Loucy (cell line): ENCODE results near the gene OR5M11.
"Not testable (repeated sequence)": the region's sequence is repeated elsewhere in the genome, so short reads cannot be mapped to it uniquely, and the experiment has no call there.

ENCODE experiments used
- H2AFZ ChIP-seq: fragments of 200-600 bp; sonication (generic); 2 replicates; pipeline ENCODE4 v1.6.0; 2016; ENCODE audit warnings: antibody characterized with exemption, mild to moderate bottlenecking, low read length, moderate library complexity
- H3F3A ChIP-seq: fragments of 200-600 bp; 2 replicates; pipeline ENCODE4 v1.6.0; 2016; ENCODE audit warnings: antibody characterized with exemption, low read depth, mild to moderate bottlenecking
- H3K27me3 ChIP-seq: fragments of 200-600 bp; sonication (generic); 2 replicates; pipeline ENCODE4 v1.6.1; 2014; ENCODE audit warnings: low read length, mild to moderate bottlenecking; ENCODE audit not compliant: insufficient read depth, poor library complexity, severe bottlenecking
- H3K36me3 ChIP-seq: fragments of 200-600 bp; sonication (generic); 2 replicates; pipeline ENCODE4 v1.6.1; 2016; ENCODE audit warnings: low read length; ENCODE audit not compliant: insufficient read depth
- H3K4me1 ChIP-seq: fragments of 200-600 bp; sonication (generic); 2 replicates; pipeline ENCODE4 v1.5.1; 2014; ENCODE audit warnings: low read length, mild to moderate bottlenecking; ENCODE audit not compliant: insufficient read depth, poor library complexity, severe bottlenecking
- H3K4me2 ChIP-seq: fragments of 200-600 bp; sonication (generic); 2 replicates; pipeline ENCODE4 v1.6.0; 2014; ENCODE audit warnings: antibody characterized with exemption, low read length, low read depth, mild to moderate bottlenecking; ENCODE audit not compliant: poor library complexity, severe bottlenecking
- H3K4me3 ChIP-seq: fragments of 200-600 bp; sonication (generic); 2 replicates; pipeline ENCODE4 v1.5.1; 2014; ENCODE audit warnings: low read length, mild to moderate bottlenecking, mixed read lengths; ENCODE audit not compliant: poor library complexity, severe bottlenecking
- H3K79me2 ChIP-seq: fragments of 200-600 bp; sonication (generic); 2 replicates; pipeline ENCODE4 v1.6.1; 2014; ENCODE audit warnings: low read length; ENCODE audit not compliant: insufficient read depth
- H3K9ac ChIP-seq: fragments of 200-600 bp; sonication (generic); 2 replicates; pipeline ENCODE4 v1.6.0; 2014; ENCODE audit warnings: mild to moderate bottlenecking, low read depth, low read length, moderate library complexity; ENCODE audit not compliant: poor library complexity, severe bottlenecking
- H3K9me2 ChIP-seq: fragments of 200-600 bp; sonication (generic); replicated peaks from 2 replicates; pipeline ENCODE4 v1.6.1; 2016; ENCODE audit warnings: low read depth, low read length, mixed read lengths
- H3K9me3 ChIP-seq: fragments of 200-600 bp; sonication (generic); 2 replicates; pipeline ENCODE4 v1.6.1; 2014; ENCODE audit warnings: mild to moderate bottlenecking, antibody characterized with exemption, low read length, low read depth; ENCODE audit not compliant: insufficient read depth
- H4K20me1 ChIP-seq: fragments of 200-600 bp; sonication (generic); 2 replicates; pipeline ENCODE4 v1.6.0; 2014; ENCODE audit warnings: antibody characterized with exemption, low read length, mild to moderate bottlenecking; ENCODE audit not compliant: insufficient read depth, poor library complexity, severe bottlenecking
- EZH2phosphoT487 ChIP-seq: fragments of 200-600 bp; IDR thresholded peaks from 2 replicates; pipeline ENCODE4 v1.6.1; 2018; ENCODE audit warnings: antibody characterized with exemption, mild to moderate bottlenecking, moderate library complexity, borderline replicate concordance
- TF ChIP-seq, protein P1 (sequence below): fragments of 200-600 bp; sonication (generic); conservative IDR thresholded peaks from 2 replicates; pipeline ENCODE4 v1.5.1; 2014; ENCODE audit warnings: mild to moderate bottlenecking, antibody characterized with exemption, low read length

OR5M11 gene

DNA sequence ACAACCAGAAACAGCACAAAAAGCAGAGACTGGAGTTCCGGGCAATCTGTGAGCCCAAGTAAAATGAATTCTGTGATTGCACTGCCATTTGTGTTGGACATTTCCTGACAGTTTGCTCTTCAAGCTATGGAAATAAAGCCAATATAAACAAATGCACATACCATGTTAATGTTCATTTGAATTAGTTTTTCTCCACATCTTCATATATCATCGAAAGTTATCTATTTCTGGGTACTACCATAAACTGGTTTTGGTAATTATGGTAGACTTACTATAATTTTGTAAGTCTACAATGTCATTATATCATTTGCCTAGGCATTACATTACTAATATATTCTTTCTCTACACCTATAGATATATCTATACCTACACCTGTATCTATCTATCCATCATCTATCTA is at the start of gene OR5M11:
Gene OR5M11 (minus strand): TSS at position 101 of the 400 bp plus-strand sequence. CDS start 0 bp downstream, at position 101.
- no peaks in the 10 kb centered on the region for H3K9me2 ChIP-seq
- no peak within 1 kb of the TSS for H3K4me3 ChIP-seq
- TF ChIP-seq, protein P1, sequence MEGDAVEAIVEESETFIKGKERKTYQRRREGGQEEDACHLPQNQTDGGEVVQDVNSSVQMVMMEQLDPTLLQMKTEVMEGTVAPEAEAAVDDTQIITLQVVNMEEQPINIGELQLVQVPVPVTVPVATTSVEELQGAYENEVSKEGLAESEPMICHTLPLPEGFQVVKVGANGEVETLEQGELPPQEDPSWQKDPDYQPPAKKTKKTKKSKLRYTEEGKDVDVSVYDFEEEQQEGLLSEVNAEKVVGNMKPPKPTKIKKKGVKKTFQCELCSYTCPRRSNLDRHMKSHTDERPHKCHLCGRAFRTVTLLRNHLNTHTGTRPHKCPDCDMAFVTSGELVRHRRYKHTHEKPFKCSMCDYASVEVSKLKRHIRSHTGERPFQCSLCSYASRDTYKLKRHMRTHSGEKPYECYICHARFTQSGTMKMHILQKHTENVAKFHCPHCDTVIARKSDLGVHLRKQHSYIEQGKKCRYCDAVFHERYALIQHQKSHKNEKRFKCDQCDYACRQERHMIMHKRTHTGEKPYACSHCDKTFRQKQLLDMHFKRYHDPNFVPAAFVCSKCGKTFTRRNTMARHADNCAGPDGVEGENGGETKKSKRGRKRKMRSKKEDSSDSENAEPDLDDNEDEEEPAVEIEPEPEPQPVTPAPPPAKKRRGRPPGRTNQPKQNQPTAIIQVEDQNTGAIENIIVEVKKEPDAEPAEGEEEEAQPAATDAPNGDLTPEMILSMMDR: no peak
- TF ChIP-seq EZH2phosphoT487: no peak
- H3K9me3 ChIP-seq: no peaks in the 10 kb centered on the region
- H3K9ac ChIP-seq: no peak within 1 kb of the TSS
- no peak within 1 kb of the TSS for H3K4me2 ChIP-seq
- H3K4me1 ChIP-seq: no peaks in the 10 kb centered on the region
- H4K20me1 ChIP-seq: no peaks in the 10 kb centered on the region
- H2AFZ ChIP-seq: no peak within 1 kb of the TSS
- H3F3A ChIP-seq: no peaks in the 10 kb centered on the region
- no peaks in the 10 kb centered on the region for H3K79me2 ChIP-seq
- no peaks in the 10 kb centered on the region for H3K36me3 ChIP-seq
- no peaks in the 10 kb centered on the region for H3K27me3 ChIP-seq

DNA sequence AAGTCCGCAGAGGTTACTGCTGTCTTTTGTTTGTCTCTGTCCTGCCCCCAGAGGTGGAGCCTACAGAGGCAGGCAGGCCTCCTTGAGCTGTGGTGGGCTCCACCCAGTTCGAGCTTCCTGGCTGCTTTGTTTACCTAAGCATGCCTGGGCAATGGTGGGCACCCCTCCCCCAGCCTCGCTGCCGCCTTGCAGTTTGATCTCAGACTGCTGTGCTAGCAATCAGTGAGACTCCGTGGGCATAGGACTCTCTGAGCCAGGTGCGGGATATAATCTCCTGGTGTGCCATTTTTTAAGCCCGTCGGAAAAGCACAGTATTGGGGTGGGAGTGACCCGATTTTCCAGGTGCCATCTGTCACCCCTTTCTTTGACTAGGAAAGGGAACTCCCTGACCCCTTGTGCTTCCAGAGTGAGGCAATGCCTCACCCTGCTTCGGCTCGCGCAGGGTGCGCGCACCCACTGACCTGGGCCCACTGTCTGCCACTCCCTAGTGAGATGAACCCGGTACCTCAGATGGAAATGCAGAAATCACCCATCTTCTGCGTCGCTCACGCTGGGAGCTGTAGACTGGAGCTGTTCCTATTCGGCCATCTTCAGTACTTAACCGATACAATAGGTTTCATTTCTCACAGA is 49.1 kb upstream of the OR5M11 start:
- H3K27me3 ChIP-seq, H4K20me1 ChIP-seq: not testable (repeated sequence)

DNA sequence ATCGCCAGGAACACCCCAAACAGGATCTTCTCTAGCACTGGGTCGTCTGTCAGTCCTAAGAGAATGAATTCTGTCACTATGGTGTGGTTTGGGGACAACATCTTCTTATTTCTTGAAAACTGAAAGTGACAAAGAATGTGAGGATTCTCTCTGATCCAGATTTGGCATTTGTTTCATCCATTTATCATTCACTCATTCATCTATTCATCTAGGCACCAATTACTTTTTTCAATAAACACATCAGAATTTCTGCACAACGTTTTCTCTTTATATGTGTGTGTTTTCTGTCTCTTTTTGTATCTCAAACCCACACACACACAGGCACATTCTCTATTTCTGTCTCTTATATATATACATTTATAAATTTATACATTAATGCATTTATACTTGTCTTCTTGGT is 34.6 kb upstream of the OR5M11 start, which contains the start of gene OR5M10:
Gene OR5M10 (minus strand): TSS at position 101 of the 400 bp plus-strand sequence. CDS start 0 bp downstream, at position 101.
- H3K9ac ChIP-seq: no peak within 1 kb of the TSS
- no peaks in the 10 kb centered on the region for H3K4me1 ChIP-seq
- H3K9me2 ChIP-seq: no peaks in the 10 kb centered on the region
- TF ChIP-seq, protein P1: no peak
- TF ChIP-seq EZH2phosphoT487: no peak
- no peaks in the 10 kb centered on the region for H3F3A ChIP-seq
- H3K27me3 ChIP-seq: no peaks in the 10 kb centered on the region
- no peak within 1 kb of the TSS for H2AFZ ChIP-seq
- H4K20me1 ChIP-seq: no peaks in the 10 kb centered on the region
- H3K36me3 ChIP-seq: no peaks in the 10 kb centered on the region
- no peaks in the 10 kb centered on the region for H3K79me2 ChIP-seq
- no peak within 1 kb of the TSS for H3K4me2 ChIP-seq
- no peaks in the 10 kb centered on the region for H3K9me3 ChIP-seq
- H3K4me3 ChIP-seq: no peak within 1 kb of the TSS

More for the DNA sequence above, 49.1 kb upstream of the OR5M11 start:
- H3K36me3 ChIP-seq, H3K9ac ChIP-seq, H3K79me2 ChIP-seq, H3K4me2 ChIP-seq, H2AFZ ChIP-seq, H3K4me3 ChIP-seq, H3K9me2 ChIP-seq, H3K4me1 ChIP-seq, H3K9me3 ChIP-seq, H3F3A ChIP-seq: not testable (repeated sequence)

DNA sequence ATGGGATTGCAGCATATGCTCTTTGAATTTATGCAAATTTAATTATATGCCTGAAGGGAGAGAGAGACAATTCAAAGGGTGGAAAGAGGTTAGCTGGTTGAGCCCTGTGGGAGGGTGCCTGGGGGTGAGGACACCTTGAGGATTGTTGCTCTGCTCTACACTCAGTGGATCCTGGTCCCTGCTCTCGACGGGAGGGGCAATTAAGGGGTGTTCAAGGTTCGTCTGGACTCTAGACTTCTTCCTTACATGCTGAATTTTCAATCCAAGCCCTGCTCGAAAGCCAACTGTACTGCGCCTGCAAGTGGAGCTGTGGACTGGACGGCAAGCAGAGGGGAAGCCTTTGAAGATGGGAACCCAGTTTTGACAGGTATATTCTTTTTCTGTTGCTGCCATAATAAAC is 15.5 kb upstream of the OR5M11 start:
- TF ChIP-seq, protein P1: no peak
- TF ChIP-seq EZH2phosphoT487: no peak
- Histone ChIP-seq H3K4me1 (no peaks in the 10 kb centered on the region), H3K4me2 (no peak overlapping the region), H3F3A (no peaks in the 10 kb centered on the region), H4K20me1 (no peaks in the 10 kb centered on the region), H3K79me2 (no peaks in the 10 kb centered on the region), H3K36me3 (no peaks in the 10 kb centered on the region), H3K9ac (no peak overlapping the region), H3K27me3 (no peaks in the 10 kb centered on the region), H3K9me2 (no peaks in the 10 kb centered on the region), H3K4me3 (no peak overlapping the region), H2AFZ (no peak overlapping the region), H3K9me3 (no peaks in the 10 kb centered on the region)

DNA sequence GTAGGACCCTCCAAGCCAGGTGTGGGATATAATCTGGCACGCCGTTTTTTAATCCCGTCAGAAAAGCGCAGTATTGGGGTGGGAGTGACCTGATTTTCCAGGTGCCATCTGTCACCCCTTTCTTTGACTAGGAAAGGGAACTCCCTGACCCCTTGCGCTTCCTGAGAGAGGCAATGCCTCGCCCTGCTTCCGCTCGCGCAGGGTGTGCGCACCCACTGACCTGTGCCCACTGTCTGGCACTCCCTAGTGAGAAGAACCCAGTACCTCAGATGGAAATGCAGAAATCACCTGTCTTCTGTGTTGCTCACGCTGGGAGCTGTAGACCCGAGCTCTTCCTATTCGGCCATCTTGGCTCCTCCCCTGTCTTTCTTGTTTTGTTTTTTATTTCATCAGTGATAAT is 11.6 kb upstream of the OR5M11 start:
- not testable (repeated sequence) for H3K79me2 ChIP-seq, H3K4me3 ChIP-seq, H4K20me1 ChIP-seq, H3F3A ChIP-seq, H3K9me2 ChIP-seq, H3K4me1 ChIP-seq, H3K4me2 ChIP-seq, H2AFZ ChIP-seq, H3K27me3 ChIP-seq, H3K9me3 ChIP-seq, H3K36me3 ChIP-seq, H3K9ac ChIP-seq
